Measurements from ENCODE around the gene PAPPA2.
"Not testable (repeated sequence)": the region's sequence is repeated elsewhere in the genome, so short reads cannot be mapped to it uniquely, and the experiment has no call there.

Gene PAPPA2

DNA sequence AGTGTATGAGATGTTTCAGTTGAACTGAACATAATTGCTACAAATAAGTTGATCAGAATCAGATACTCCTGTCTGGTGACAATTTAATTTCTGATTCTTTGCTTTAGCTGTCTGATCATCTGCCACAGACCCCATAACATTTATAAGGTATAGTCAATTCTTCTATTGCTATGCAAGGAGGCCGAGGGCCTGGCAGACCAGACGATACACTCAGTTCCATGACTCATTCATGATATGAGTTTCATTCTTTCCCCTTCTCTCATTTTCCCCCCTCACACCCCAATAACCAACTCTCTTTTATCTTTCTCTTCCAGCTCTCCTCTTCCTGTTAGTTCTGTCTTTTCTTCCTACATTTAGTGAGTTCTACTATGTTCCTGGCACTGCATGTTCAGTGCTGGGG, 236.8 kb downstream of the PAPPA2 start:
- no peak for DNase-seq

DNA sequence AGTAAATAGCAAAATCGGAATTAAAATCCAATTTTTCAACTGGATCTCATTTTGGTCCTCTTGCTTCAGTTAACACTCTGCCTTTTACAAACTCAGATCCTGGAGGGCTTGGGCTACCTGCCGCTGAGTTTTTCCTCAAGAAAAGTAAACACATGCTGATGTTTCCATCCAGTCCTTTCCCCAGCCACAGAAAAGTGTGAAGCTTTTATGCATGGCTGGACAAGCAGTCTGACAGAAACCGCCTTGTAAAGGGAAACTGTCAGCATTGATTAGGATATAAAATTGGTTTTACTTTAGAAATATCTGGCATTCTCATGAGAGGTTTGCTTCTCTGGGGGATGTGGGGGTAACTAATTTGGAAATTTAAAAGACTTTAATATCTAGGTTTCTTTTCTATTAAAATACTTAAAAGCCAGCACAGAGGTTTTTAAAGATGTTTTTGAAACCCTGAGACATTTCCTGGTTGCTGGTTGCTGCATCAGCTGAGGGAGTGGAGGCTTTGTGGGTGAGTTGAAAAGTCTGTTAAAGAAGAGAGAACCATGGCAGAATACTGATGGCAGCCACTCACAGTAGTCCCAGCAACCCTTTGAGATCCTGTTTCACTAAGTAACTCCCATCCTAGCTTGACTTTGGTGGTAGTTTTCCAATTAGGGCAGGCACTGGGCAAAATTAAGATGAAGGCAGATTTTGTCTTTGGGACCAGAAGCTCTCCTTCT, 238.3 kb downstream of the PAPPA2 start:
- no peak for DNase-seq

DNA sequence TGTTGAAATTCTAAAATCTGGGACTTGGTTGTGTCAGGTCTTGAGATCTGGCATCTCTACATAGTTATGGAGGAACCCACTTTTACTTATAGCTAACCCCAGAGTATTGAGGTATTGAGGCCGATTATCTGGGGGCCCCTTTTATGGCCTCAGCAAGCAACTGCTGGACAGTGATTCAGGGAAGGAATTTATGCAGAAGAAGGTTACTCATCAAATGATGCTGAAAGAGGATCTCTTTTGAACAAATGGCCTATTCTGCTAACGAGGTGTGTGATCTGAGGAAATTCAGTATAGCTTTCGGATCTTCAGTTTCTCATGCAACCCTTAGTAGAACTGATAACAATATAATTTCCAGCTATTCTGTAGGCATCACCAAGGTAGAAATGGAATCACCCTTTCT, 239.9 kb downstream of the PAPPA2 start:
- no peak for DNase-seq

DNA sequence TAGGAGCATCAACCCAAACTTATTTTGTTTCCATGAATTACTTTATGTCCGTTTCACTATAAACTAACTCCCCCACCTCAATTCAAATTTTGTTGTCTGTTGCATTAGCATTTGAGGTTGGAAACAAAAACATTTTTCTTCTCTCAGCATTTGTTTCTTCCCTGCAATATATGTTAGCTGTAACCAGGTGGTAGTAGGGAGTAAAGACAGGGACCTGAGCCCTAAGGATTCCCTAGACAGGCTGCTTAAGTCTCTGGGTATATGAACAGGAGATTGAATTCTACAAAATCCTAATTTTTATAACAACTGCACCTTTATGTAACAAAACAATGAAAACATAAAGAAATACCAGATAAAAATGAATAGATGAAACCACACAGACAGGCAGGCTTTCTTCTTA, 242.6 kb downstream of the PAPPA2 start:
- DNase-seq: no peak

DNA sequence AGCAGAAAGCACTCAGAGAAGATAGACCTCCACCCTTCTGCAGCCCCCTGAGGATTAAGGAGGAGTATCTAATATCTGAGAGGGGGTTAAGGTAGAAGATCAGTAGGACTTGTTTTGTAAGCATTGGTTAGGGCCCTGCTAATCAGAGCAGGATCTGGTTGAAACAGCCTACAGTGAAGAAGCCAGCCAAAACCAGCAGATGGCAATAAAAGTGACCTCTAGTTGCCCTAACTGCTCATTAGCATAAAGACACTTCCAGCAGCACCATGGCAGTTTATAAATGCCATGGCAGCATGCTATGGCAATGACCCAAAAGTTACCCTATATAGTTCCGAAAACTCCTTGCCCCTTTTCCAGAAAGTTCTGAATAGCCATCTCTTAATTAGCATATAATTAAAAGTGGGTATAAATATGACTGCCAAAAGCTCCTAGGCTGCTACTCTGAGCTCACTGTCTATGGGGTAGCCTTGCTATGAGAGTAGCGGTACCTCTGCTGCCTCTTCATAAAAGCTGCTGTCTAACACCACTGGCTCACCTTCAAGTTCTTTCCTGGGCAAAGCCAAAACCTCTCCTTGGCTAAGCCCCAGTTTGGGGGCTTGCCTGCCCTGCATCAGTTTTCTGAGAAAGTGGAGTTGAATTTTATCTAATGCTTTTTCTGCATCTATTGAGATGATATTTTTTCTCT, 254.2 kb downstream of the PAPPA2 start:
- DNase-seq: no peak

DNA sequence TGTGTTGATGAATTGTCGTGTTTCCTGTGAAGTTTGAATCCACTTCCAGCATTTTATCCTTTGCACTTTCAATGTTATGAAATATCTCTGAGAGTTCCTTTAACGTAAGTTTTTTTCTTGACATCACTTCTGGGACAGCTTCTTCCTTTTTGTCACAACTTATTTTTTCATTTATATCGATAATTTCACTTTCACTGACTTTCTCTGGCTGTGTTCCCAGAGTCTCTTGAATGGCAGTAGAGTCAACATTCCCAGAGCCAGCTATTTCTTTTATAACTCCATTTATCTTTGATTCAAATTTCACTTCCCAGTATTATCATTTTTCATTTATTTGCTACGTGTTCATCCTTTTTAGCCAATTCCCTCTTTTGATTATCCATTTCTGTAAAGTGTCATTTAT, 256.5 kb downstream of the PAPPA2 start:
- no peak for DNase-seq

DNA sequence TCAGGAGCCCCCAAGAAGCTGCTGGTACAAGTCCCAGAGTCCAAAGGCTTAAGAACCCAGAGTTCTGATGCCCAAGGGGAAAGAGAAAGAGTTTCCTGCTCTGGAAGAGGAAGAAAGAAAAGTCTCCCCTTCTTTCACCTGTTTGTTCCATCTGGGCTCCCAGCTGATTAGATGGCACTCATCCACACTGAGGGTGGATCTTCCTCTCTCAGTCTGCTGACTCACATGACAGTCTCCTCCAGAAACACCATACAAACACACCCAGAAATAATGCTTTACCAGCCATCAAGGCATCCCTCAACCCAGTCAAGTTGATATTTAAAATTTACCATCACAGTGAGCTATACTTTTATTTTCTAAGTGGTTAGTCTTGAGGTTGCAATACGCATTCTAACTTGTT, 257.9 kb downstream of the PAPPA2 start:
- no peak for DNase-seq

DNA sequence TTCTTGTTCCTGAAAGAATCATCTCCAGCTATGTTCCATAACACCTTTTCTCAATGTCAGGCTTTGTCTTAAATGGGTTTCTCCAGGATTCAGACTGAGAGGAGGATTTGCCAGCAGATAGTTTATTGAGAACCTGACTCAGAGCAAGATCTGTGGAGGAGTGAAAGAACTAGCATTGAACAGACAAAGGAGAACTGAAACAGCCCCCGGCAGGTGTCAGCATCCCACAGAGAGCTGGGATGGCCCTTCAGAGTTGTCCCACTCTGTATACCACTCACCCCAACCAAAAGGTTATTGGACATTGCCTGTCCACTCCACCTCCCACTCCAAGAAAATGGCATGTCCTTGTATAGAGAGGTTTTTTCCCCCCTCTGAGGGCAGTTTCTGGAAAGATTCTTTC, 270.7 kb downstream of the PAPPA2 start:
- no peak for DNase-seq

DNA sequence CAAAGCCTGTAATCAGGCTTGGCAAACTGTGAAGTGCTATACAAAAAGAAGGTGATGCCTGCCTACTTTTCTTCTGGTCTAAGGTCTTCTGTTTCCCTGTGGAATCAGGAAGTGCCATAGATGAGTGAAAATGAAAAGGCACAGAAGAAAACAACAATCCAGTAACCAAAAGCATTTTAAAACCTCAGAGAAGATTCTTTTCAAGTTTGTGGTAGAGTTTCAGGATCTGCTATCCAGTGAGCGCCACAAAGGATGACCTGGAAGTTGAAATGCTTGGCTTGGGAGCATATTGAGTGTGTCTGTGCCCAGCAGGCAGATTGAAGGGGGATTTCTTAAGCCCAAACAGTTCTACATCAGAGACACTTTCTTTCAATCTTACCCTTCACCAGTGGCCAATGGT, 272.2 kb downstream of the PAPPA2 start:
- DNase-seq: no peak

DNA sequence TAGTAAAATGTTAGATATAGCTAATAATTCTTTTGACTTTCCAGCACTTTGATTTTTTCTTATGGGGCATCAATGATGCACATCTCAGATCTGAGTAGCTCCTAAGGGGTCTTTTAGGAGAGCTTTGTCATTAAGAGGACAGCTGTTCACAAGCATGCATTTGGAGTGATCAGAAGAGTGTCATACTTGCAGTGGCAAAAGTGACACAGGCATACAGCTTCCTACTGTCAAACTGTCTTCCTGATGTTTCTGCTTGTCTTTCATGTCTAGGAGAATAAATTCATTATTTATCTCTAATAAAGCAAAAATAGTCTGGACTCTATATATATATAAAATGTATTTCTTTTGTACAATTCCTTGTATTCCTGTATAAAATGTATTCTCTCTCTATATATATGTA, 273.0 kb downstream of the PAPPA2 start:
- DNase-seq: no peak

DNA sequence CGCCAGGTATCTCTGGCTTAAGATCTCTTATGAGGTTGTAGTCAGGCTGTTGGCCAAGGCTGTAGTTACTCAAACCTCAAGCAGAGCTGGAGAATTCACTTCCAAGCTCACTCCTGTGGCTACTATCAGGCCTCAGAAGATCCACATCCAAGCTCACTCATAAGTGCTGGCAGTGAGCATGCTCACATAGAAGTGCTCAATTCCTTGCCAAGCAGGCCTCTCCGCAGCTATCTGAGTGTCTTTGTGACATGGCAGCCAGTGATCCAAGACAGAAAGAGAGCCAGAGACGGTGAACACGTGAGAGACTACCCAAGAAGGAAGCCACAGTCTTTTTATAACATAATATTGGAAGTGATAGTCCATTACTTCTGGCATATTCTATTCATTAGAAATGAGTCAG, 278.2 kb downstream of the PAPPA2 start:
- no peak for DNase-seq

DNA sequence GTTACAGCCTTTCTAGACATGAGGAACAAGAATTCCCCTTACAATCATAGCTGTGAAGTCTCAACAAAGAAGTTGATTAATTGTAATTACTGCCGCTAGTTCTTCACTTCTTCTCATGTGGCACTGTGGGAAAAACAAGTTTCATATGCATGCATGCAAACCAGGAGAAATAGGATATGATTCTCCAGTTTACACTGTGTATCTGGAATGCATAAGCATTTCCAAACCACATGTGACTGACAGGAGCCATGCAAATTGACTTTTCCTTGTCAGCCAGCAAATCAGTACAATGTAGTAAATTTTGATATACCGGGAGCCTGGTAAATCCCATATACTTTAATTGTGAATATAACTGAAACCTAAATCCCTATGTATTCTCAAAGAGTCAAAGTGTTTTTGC, 279.3 kb downstream of the PAPPA2 start:
- DNase-seq: no peak

DNA sequence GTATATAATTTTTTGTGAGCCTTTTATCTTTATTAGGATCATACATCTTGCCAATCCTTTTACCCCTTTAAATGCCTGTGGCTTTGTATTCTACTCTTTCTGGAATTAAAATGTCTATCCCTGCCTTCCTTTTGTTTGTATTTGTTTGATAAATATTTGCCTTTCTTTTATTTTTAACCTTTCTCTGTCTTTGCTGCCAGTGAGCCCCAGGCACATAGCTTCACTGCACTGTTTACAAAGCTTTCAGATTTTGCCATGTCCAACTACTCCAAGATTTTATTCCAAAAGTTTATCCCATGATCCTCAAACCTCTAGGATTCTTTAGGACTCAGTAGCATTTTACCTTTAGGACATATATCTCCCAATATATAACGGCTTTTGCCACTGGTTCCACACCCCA, 281.2 kb downstream of the PAPPA2 start:
- DNase-seq: no peak

DNA sequence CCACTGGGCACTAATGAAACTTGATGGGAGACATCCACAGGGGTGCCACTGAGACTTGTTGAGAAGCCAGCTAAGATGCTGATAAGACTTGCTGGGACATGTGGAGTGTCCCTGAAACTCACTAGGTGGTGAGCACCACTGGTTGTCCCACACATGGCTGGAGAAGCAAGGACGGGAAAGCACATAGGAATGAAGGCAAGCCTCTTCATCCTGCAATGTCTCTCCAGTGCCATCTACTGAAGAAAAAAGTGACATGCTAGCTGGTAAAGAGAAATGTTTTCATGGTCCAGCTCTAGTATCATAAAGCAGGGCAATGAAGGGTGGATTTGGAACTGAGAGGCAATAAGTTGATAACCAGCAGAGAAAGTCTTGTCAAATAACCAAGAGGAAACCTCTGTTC, 283.0 kb downstream of the PAPPA2 start:
- DNase-seq: no peak

DNA sequence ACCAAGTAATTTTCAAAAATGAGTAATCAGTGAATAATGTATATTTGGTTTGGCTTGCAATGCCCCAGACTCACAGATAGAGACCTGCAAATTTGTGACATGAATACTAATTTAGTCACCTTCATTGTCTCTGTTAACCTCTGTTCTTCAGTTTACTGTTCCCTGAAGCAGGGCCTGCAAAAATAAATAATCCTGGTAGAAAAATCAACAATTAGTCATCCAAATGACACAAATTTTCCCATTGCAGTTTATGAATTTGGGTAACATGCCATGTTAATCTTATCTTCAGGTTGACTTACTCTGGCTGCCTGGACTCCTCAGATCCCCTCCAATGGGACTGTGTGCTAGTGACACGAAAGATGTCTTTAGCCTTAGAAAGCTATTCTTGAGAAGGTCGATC, 289.5 kb downstream of the PAPPA2 start:
- no peak for DNase-seq

DNA sequence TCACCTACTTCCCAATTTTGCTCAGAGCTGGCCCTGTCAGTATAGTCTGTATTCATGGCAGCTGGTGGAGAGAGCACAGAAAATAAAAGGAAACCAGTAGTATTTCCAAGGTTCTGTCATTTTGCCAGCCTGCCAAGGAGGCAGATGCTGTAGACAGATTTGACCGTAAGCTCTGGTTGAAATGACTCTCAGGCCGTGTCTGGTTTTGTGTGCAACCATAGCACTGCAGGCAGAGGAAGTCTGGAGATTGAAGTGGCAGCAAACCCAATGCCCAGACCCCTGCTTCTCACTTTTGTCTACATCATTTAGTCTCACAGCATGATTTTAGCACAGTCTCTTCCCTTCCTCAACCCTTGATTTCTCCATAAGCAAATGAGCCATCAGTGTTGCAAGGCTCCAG, 291.7 kb downstream of the PAPPA2 start:
- no peak for DNase-seq

DNA sequence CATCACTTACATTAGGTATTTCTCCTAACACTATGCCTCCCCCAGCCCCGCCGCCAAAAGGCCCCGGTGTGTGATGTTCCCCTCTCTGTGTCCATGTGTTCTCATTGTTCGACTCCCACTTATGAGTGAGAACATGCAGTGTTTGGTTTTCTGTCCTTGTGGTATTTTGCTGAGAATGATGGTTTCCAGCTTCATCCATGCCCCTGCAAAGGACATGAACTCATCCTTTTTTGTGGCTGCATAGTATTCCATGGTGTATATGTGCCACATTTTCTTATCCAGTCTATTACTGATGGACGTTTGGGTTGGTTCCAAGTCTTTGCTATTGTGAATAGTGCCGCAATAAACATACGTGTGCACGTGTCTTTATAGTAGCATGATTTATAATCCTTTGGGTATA, 293.8 kb downstream of the PAPPA2 start:
- not testable (repeated sequence) for DNase-seq

DNA sequence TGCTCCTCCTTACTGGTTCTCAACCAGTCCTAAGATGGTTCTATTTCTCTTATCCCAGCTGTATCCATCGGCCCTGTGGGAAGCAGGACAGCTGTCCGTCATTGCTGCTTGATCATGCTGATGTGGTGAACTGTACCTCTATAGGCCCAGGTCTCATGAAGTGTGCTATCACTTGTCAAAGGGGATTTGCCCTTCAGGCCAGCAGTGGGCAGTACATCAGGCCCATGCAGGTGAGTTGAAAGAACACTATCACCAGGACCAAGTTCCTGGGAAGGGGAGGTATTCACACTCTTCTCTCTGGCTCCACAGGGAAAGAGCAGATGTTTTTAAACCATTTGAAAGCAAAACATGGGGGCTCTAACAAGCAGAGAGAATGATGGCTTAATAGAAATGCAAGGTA, 302.6 kb downstream of the PAPPA2 start:
- no peak for DNase-seq

DNA sequence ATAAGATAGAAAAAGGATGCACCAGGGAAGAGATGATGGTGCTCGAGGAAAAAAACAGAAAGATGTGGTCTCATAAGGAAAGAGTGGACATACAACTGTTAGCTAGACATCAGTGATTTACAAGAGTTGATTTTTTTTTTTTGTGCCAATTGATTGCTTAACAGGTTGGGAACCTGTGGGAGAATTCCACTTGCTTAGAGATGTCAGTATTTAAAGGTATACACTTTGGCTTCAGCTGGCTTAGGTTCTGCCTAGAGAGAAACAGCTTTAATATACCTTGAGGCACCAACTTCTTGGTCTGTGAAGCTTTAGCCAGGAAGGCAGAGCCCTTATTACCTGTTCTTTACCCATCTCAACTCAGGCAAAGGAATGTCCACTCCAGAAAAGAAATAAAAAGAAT, 303.8 kb downstream of the PAPPA2 start:
- no peak for DNase-seq

DNA sequence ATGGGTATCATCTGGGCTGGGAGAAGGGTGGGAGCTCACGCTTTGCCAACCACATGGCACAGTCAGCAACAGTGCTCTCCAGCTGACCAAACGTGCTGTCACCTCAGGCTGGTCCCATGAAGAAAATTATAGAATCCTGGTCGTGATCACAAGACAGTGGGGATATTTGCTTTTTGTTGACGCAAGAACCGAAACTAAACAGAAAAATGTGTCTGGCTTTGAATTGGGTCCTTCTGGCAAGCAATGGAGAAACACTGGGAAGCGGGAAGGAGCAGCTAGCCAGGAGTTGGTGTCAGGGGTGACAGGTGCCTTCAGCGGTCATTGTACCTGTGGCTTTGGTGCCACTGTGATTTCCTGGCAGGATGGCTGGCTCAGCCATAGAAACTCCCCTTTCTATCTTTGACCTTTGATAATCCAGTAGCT, 304.8 kb downstream of the PAPPA2 start:
- DNase-seq: no peak

DNA sequence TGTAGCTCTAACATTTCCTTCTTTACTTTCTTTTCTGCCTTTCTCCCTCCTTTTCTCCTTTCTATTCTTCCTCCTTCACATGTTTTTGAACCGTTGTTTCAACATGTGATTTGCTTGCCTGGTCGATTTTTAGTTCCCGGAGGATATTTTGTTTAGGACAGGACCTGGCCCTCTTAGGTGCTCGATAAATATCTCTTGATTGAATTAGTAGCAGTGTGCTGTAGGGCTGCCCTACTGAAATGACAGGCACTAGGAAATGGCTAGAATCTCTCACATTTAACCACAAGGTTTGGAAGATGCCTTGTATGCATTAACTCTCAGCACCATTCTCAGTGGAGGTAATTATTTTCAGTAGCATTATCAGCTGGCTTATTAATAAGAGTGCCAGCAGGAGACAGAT, 305.6 kb downstream of the PAPPA2 start:
- no peak for DNase-seq

DNA sequence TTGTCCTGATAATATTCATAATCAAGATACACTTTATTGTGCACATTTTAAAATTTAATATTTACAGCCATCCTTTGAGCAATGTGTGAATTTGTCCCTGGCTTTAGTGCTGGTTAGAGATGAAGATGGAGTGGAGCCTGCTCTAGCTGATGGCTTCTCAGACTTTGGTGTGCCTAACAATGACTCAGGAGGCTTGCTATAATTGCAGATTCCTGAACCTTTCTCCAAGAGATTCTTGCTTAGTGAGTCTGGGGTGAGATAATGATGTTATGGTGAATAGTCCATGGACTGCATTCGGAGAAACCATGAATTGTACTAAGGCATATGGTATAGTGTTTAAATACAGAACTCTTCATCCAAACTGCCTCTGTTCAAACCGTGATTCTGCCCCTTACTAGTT, 307.1 kb downstream of the PAPPA2 start:
- DNase-seq: no peak

DNA sequence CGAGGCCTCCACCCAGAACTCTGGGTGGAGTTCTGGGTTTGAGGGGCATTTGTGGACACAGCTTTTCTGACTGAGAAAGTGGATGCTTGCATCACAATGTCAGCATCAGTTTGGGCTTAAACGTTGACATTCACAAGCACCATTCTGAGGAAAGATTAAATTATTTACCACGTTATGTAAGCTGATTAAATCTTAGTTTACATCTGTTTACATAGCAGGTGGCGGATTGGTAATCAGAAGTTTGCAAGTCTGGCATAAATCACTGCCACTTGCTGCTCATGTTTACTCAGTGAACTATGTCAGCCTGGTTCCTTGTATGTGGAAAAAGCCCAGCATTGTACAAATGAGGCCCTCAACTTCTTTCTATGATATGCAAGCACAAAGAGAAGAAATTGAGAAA, 310.1 kb downstream of the PAPPA2 start:
- DNase-seq: no peak

DNA sequence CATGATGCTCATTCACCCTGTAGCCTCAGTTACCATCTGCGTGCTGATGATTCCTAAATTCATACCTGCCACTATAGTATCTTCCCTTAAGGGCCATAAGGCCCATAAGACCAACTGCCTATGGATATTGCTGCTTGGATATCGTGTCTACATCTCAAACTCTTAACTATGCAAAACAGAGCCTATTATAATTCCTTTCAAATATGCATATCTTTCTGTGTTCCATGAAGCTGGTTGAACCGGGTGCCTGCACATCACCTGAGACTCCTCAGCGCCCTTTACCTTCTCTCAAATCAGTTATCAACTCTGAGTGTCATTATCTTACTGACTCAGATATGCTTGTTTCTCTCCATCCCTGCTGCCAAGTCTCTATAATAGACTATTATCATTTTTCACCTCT, 311.2 kb downstream of the PAPPA2 start:
- no peak for DNase-seq

DNA sequence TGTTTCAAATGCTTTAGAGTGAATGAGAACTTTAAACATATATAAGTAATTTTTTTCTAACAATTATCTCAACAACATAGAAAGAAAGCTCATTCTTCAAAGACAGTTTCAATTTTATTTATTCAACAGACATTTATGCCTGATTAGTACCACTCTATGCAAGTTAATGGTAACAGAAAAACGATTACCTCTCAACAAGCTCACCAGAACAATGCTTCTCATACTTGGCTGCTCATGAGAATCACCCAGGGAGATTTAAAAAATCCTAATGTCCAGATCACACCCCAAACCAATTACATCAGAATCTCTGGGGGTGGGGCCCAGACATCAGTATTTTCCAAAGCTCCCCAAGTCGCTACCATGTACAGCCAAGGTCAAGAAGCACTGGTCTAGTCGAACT, 312.4 kb downstream of the PAPPA2 start:
- DNase-seq: no peak

Data from activated naive CD4-positive, alpha-beta T cell treated with anti-CD3 and anti-CD28 coated beads, Interleukin-2, amount 50 U/mL, for 16 hours (primary cell).